ENCODE measurements around the gene LAMC3. TPM values are rescaled to one million over a fixed set of nuclear protein-coding genes. Genes with fewer than 3 reads are reported as not detected.
"Not testable (repeated sequence)": the region's sequence is repeated elsewhere in the genome, so short reads cannot be mapped to it uniquely, and the experiment has no call there.

Gene LAMC3
- polyA plus RNA-seq, 1 of the 3 experiments (the other 2 are of a cell fraction), result 0.07 TPM

DNA sequence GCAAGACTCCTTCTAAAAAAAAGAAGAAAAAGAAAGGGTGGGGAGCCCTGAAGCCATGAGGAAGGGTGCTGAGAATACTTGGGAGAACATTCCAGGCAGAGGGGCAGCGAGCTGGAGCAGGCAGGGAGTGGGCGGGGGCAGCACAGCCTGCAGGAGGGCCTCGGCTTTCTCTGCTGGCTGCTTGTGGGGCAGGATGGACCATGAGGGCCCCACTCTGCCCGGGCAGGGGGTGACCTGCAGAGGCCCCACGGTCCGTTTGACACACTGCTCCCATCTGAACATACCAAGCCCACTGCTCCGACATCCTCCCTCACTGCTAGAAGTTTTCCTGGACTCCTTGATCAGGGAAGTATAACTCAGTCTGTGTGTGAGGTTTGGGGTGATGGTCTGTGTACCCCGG, 104.7 kb downstream of the LAMC3 start (continued):
- TF ChIP-seq GATA2 (CRISPR knock-in tag; IDR thresholded peaks at IDR 0.05), result no peak

DNA sequence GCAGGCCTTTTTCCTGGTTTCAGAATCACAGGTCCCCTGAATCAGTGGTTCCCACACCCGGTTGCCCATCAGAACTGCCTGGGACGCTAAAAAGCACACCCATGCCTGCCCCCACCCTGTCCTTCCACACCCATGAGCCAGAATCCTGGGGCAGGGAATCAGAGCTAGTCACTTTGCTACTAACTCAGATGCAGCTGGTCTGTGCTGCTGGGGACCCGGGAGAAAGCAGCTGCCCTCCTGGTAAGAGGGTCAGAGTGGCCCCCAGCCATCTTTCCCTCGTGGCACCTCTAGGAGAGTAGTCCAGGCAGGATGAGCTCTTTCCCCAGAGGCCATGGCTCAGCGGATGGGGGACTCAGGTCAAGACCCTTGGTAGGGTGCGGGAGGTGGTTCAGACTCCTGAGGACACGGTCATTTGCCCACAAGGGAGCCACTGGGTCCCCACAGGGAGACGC, 105.1 kb downstream of the LAMC3 start:
- no peak overlapping the region for H3K27ac ChIP-seq (ENCODE audit: low read depth in 2 of 2, low read length in 1 of 2)
- H3K9ac ChIP-seq, result no peak overlapping the region
- TF ChIP-seq YY1 (IDR thresholded peaks at IDR 0.05; ENCODE audit: low read depth) (no peak), TAF1 (IDR thresholded peaks at IDR 0.05; ENCODE audit: borderline replicate concordance, low read depth, low read length) (no peak), RFX5 (IDR thresholded peaks at IDR 0.05; ENCODE audit: low read length) (no peak), NRF1 (IDR thresholded peaks at IDR 0.05; ENCODE audit: low read depth, low read length) (no peak), ELF1 (IDR thresholded peaks at IDR 0.05) (no peak), EZH2phosphoT487 (IDR thresholded peaks at IDR 0.05; ENCODE audit: borderline replicate concordance, low read depth) (no peak), GATA2 (CRISPR knock-in tag; IDR thresholded peaks at IDR 0.05) (no peak), EP300 (IDR thresholded peaks at IDR 0.05; ENCODE audit: borderline replicate concordance in 1 of 2, low read depth in 1 of 2, low read length in 1 of 2) (no peak), TCF12 (IDR thresholded peaks at IDR 0.05) (no peak), SMC3 (IDR thresholded peaks at IDR 0.05; ENCODE audit: low read depth, low read length) (no peak), FOXM1 (IDR thresholded peaks at IDR 0.05; ENCODE audit: low read depth) (no peak), TEAD4 (IDR thresholded peaks at IDR 0.05; ENCODE audit: borderline replicate concordance, insufficient read depth) (no peak), FOXJ3 (CRISPR knock-in tag; IDR thresholded peaks at IDR 0.05) (no peak), MEF2A (IDR thresholded peaks at IDR 0.05; ENCODE audit: borderline replicate concordance, low read depth) (no peak)
- TF ChIP-seq, protein P1, sequence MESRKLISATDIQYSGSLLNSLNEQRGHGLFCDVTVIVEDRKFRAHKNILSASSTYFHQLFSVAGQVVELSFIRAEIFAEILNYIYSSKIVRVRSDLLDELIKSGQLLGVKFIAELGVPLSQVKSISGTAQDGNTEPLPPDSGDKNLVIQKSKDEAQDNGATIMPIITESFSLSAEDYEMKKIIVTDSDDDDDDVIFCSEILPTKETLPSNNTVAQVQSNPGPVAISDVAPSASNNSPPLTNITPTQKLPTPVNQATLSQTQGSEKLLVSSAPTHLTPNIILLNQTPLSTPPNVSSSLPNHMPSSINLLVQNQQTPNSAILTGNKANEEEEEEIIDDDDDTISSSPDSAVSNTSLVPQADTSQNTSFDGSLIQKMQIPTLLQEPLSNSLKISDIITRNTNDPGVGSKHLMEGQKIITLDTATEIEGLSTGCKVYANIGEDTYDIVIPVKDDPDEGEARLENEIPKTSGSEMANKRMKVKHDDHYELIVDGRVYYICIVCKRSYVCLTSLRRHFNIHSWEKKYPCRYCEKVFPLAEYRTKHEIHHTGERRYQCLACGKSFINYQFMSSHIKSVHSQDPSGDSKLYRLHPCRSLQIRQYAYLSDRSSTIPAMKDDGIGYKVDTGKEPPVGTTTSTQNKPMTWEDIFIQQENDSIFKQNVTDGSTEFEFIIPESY (IDR thresholded peaks at IDR 0.05; ENCODE audit: borderline replicate concordance, low read depth), result no peak
- TF ChIP-seq, protein P2, sequence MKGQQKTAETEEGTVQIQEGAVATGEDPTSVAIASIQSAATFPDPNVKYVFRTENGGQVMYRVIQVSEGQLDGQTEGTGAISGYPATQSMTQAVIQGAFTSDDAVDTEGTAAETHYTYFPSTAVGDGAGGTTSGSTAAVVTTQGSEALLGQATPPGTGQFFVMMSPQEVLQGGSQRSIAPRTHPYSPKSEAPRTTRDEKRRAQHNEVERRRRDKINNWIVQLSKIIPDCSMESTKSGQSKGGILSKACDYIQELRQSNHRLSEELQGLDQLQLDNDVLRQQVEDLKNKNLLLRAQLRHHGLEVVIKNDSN (IDR thresholded peaks at IDR 0.05; ENCODE audit: borderline replicate concordance, low read depth), result no peak
- H3F3A ChIP-seq (replicated peaks; ENCODE audit: insufficient read depth), result no peaks in the 10 kb centered on the region
- no peaks in the 10 kb centered on the region for H3K9me2 ChIP-seq
- H3K9me3 ChIP-seq, result no peaks in the 10 kb centered on the region
- H3K79me2 ChIP-seq (ENCODE audit: insufficient read depth), result no peaks in the 10 kb centered on the region
- H2AFZ ChIP-seq (ENCODE audit: low read depth), result no peak overlapping the region
- H3K4me1 ChIP-seq (ENCODE audit: control insufficient read depth in 1 of 2, insufficient read depth in 2 of 2, low read depth in 1 of 2, low read length in 1 of 2), result no peaks in the 10 kb centered on the region; a peak in 1 of 4 replicates
- no peaks in the 10 kb centered on the region for H3K27me3 ChIP-seq (ENCODE audit: insufficient read depth)
- 79% methylated on average over 4 of the region's 8 CpGs for WGBS (ENCODE audit: low lambda C conversion rate)
- DNase-seq, result no peak
- no peak overlapping the region for H3K4me3 ChIP-seq (ENCODE audit: low read depth in 2 of 2, low read length in 1 of 2)
- no peaks in the 10 kb centered on the region for H3K36me3 ChIP-seq (replicated peaks in 1 of 2; ENCODE audit: control insufficient read depth in 1 of 2, insufficient read depth in 2 of 2, low read length in 1 of 2)
- H4K20me1 ChIP-seq (ENCODE audit: insufficient read depth), result no peaks in the 10 kb centered on the region
- CTCF ChIA-PET, result interaction anchor here (1.1 to 2.0 kb wide), 3 partner anchors 10 to 67 kb away, joined by 3 to 6 read pairs (median 5); partner anchors contain the start of gene NUP214
- H3K4me2 ChIP-seq, result no peak overlapping the region
- POLR2A ChIA-PET, result no interaction called here

DNA sequence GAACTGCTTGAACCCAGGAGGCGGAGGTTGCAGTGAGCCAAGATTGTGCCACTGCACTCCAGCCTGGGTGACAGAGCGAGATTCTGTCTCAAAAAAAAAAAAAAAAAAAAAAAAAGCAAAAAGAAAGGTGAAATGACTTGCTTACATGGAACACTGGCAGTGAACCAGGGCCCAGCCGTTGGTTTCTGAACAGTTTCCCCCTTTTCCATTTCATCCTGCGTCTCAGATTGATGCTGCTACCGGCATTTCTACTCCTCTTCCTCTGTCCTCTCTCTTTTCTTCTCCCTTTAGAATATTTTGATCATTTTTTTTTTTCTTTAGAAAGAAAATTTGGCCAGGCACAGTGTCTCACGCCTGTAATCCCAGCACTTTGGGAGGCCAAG, 106.4 kb downstream of the LAMC3 start:
- whole genome bisulfite sequencing (ENCODE audit: low lambda C conversion rate), result 75% methylated on average over 6 of the region's 6 CpGs
- CTCF ChIA-PET, result interaction anchor here (0.6 kb wide), 1 partner anchor 15 kb away, joined by 3 read pairs; no protein-coding TSS in a partner anchor
- DNase-seq; H3K4me2 ChIP-seq; H3K9me3 ChIP-seq; H2AFZ ChIP-seq (ENCODE audit: low read depth); H3K9ac ChIP-seq; H3K27ac ChIP-seq (ENCODE audit: low read depth in 2 of 2, low read length in 1 of 2); H3K79me2 ChIP-seq (ENCODE audit: insufficient read depth); H3F3A ChIP-seq (replicated peaks; ENCODE audit: insufficient read depth); H3K36me3 ChIP-seq (replicated peaks in 1 of 2; ENCODE audit: control insufficient read depth in 1 of 2, insufficient read depth in 2 of 2, low read length in 1 of 2); H4K20me1 ChIP-seq (ENCODE audit: insufficient read depth); H3K4me3 ChIP-seq (ENCODE audit: low read depth in 2 of 2, low read length in 1 of 2); POLR2A ChIA-PET; H3K27me3 ChIP-seq (ENCODE audit: insufficient read depth); H3K9me2 ChIP-seq; H3K4me1 ChIP-seq (ENCODE audit: control insufficient read depth in 1 of 2, insufficient read depth in 2 of 2, low read depth in 1 of 2, low read length in 1 of 2): not testable (repeated sequence)

Measured in SK-N-SH (cell line).